ENCODE measurements around the gene SNW1.
"Not testable (repeated sequence)": the region's sequence is repeated elsewhere in the genome, so short reads cannot be mapped to it uniquely, and the experiment has no call there.

SNW1 gene

DNA sequence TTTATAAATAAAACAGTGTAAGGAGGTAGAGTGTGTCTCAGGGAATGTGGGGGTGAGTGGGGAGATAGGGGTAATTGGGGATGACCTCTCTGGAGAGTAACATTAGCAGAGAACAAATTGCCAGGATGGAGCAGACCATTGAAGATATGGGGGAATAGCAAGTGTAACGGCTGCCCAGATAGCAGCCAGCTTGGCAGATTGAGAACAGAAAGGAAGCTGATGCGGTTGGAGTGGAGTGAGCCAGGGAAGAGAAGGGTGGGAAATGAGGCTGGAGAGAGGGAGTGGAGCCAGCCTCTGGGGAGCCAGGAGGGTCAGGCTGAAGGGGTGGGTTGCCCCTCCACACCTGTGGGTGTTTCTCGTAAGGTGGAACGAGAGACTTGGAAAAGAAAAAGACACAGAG, 33.4 kb upstream of the SNW1 start:
- no peak for DNase-seq (ENCODE audit: low spot score)
- TF ChIP-seq, protein P1, sequence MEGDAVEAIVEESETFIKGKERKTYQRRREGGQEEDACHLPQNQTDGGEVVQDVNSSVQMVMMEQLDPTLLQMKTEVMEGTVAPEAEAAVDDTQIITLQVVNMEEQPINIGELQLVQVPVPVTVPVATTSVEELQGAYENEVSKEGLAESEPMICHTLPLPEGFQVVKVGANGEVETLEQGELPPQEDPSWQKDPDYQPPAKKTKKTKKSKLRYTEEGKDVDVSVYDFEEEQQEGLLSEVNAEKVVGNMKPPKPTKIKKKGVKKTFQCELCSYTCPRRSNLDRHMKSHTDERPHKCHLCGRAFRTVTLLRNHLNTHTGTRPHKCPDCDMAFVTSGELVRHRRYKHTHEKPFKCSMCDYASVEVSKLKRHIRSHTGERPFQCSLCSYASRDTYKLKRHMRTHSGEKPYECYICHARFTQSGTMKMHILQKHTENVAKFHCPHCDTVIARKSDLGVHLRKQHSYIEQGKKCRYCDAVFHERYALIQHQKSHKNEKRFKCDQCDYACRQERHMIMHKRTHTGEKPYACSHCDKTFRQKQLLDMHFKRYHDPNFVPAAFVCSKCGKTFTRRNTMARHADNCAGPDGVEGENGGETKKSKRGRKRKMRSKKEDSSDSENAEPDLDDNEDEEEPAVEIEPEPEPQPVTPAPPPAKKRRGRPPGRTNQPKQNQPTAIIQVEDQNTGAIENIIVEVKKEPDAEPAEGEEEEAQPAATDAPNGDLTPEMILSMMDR (IDR thresholded peaks at IDR 0.05; ENCODE audit: extremely low read depth, missing control alignments), result no peak

DNA sequence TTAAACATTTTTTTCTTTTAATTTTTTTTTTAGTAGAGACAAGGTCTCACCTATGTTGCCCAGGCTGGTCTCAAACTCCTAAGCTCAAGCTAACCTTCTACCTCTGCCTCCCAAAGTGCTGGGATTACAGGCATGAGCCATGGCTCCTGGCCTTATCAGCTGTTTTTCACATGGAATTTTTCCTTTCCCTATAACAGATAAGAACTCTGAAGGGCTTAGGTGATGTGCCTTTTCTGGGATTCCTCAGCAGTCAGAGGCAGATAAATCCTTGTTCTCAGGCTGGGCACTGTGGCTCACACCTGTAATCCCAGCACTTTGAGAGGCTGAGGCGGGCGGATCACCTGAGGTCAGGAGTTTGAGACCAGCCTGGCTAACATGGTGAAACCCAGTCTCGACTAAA, 32.3 kb upstream of the SNW1 start:
- not testable (repeated sequence) for DNase-seq (ENCODE audit: low spot score)

DNA sequence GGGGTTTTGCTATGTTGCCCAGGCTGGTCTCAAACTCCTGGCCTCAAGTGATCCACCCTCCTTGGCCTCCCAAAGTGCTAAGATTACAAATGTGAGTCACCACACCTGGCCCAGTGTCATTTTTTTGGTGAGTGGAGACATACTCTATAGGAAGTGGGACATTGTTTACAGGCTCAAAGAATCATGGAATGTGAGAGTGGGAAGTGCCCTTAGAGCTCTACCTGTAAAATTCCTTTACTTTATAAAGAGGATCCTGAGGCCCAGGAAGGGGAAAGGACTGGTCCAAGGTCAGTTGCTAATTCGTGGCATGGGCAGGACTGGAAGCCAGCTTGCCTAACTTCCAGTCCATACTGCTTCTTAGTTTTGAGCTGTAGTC, 30.3 kb upstream of the SNW1 start:
- TF ChIP-seq, protein P1 (IDR thresholded peaks at IDR 0.05; ENCODE audit: extremely low read depth, missing control alignments), result no peak
- DNase-seq (ENCODE audit: low spot score), result no peak

DNA sequence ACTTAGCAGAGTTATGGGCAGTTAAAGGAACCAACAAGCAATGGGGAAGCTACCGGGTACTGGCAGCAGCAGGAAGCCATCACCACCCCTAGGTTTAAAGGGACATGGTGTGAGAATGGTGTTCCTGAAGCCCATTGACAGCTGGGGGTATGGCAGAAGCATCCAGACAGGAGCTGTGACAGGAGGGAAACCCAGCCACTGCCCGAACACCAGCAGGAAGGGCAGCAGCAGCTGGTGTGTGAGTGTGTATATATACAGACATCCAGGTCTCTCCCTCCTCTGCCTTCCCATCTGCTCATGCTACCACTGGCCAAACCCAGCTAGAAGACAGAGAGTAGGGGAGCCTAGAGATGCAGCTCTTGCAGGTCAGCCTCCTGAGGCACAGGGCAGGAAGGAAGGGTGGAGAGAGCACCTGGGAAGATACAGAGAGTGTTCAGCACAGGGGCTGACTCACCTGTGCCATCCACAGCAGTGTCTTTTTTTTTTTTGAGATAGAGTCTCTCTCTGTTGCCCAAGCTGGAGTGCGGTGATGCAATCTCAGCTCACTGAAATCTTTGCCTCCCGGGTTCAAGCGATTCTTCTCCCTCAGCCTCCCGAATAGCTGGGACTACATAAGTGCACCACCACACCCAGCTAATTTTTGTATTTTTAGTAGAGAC, 29.7 kb upstream of the SNW1 start:
- no peak for DNase-seq (ENCODE audit: low spot score)
- TF ChIP-seq, protein P1 (IDR thresholded peaks at IDR 0.05; ENCODE audit: extremely low read depth, missing control alignments), result no peak

DNA sequence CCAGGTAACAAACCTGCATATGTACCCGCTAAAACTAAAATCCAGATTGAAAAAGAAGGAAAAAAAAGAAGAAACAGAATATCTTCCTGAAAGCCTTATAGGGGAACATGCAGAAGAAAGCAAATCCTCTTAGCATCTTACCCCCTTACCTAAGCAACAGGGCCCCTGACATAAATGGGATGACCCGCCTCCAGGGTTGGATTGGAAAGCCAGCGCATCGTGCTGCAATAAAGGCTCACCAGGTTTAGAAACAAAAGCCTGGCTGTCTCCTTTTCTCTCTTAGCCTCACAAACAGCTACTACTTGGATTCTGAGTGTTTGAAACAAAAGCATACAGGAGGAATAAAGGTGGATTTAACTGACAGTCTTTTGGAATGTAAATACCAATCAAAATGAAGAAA, 25.2 kb upstream of the SNW1 start:
- no peak for DNase-seq (ENCODE audit: low spot score)
- TF ChIP-seq, protein P1 (IDR thresholded peaks at IDR 0.05; ENCODE audit: extremely low read depth, missing control alignments), result no peak

DNA sequence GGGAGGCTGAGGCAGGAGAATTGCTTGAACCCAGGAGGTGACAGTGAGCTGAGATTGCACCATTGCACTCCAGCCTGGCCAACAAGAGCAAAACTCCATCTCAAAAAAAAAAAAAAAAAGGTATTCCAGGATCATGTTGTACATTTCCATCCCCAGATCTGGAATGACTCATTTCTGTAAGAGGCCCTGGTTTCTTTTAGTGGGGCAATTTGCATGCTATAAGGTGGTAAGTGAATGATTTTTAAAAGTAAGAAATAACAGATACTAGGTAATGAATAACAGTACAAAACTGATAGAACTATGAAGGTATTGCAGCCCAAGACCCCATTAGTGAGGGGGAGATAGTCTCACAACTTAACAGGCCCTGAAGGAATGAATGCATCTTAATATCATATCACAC, 21.2 kb upstream of the SNW1 start:
- TF ChIP-seq, protein P1 (IDR thresholded peaks at IDR 0.05; ENCODE audit: extremely low read depth, missing control alignments), result no peak
- no peak for DNase-seq (ENCODE audit: low spot score)

DNA sequence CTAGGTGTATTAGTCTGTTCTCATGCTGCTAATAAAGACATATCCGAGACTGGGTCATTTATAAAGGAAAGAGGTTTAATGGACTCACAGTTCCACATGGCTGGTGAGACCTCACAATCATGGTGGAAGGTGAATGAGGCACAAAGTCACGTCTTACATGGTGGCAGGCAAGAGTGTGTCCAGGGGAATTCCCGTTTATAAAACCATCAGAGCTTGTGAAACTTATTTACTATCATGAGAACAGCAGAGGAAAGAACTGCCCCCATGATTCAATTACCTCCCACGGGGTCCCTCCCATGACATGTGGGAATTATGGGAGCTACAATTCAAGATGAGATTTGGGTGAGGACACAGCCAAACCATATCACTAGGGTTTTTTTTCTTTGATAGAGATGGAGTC, 13.0 kb upstream of the SNW1 start:
- DNase-seq (ENCODE audit: low spot score), result not testable (repeated sequence)

DNA sequence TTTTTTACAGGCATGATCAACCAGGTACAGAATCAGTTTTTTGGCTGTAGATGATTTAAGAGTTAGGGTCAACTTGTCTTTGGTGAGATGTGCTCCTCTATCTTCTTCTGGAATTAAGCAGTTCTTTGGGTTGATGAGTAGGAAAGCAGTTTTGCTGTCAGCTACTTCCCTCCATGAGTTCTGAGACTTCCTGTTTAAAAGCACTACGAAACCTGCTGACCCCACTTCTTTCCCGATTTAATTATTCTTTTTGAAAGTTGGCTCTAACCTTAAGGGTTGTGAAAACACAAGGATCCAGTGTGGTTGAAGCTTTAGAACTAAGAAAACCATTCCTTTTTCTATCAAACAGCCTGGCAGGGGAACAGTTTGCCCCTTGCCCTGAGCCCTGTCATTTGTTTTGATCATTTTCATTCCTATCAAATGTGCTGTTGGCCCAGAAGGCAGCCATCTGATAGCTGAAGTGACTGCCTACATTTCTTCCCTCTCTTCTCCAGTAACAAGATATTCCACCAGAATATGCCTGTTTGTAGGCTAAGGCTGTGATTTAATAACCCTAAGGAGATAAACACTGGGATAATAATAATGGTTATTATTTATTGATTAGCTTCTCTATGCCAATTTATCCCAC, 7.6 kb upstream of the SNW1 start:
- DNase-seq (ENCODE audit: low spot score), result not testable (repeated sequence)

DNA sequence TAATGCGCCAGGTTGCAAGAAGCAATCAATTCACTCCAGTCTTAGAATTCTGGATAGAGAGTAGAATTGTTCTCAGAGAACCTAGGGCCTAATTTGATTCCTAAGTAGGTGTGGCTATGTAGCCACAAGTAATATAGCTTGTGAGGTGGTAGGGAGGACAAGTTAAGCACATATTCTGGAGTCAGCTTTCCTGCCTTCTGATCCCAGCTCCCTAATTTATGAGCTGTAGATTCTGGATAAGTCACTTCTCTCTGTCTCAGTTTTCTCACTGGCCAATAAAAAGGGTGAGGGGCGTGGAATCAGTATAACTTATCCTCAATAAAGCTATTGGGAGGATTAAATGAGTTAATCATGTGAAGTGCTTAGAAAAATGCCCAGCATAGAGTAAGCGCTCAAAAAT, 3.0 kb upstream of the SNW1 start:
- DNase-seq (ENCODE audit: low spot score), result no peak
- TF ChIP-seq, protein P1 (IDR thresholded peaks at IDR 0.05; ENCODE audit: extremely low read depth, missing control alignments), result no peak
